Hematopoietic multipotent progenitor cell (in vitro differentiated cells): Measurements from ENCODE around the gene GLO1. TPM values are rescaled to one million over a fixed set of nuclear protein-coding genes. Genes with fewer than 3 reads are reported as not detected.

Experiments used
- DNase-seq, 3 donors: peaks; one replicate each; pipeline ENCODE4 v3.0.0-alpha.2; 2011 to 2015; ENCODE audit warnings: low read depth in 2 of 3, low spot score in 2 of 3
- total RNA-seq: library from RNA; depleted of rRNA; stranded (reverse); fragments of >200 nt; gene quantifications from one replicate; pipeline ENCODE4 v1.2.3, GENCODE V29; 2012

GLO1 gene
- 28.8 TPM for total RNA-seq

DNA sequence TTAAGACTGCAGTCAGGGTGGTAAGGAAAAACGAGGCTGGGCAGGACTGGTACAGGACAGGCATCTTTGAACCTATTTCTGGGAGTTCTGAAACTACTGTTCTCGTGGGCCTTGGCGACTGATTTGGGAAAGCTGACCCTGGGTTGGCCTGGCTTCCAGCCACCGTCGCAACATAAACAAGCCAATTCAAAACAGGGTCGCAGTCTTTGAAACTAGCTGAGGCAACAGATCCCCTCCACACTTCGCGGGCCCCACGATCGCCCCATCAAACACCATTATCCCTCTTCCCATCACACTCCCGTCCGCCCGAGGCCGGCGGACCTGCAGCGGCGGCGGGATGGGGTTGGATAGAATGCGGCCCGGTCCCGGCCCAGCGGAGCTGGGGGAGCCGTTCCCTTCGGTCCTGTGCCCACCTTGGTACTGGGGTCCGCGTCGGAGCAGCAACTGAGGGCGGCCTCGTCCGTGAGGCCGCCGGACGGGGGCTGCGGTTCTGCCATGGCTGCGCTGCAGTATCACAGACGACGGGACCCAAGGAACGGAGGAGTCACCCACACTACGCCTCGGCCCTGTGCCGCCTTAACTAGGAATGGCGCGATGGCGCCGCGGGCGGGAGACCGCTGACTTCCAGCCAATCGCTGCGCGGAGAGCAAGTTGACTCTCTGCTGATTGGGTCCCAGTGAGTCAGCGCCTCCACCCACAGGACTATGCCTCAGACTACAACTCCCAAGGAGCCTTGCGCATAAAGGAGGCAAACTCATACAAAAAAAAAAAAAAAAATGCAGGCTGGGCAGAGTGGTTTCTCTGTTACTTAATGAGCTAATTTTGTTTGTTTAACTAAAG, at the start of gene GLO1:
Gene GLO1 (minus strand): TSS at position 588 of the 840 bp plus-strand sequence. CDS start 91 bp downstream, at position 497.
- peak; percentile 86 to 99 (median 98) for DNase-seq

DNA sequence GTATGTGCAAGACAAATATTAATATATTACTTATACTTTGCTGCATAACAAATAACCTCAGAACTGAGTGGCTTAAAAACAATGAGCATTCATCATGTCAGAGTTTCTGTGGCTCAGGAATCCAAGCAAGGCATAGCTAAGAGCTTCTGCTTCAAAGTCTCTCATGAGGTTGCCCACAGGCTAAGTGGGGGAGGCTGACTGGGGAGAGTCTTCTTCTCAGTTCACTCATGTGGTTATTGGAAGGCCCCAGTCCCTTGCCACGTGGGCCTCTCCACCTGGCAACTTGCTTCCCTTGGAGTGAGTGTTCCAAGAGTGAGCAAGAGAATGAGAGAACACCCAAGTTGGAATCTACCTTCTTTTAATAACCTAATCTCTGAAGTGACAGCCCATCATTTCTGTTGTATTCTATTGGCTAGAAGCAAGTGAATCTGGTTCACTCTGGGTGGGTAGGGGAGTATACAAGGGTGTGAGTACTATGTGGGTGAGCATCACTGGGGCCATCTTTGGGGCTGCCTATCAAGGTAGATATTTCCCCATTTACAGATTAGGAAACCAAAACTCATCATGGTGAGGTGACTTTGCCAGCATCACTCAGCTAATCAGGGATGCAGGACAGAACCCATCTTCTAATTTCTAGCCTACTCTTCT, 48.1 kb upstream of the GLO1 start:
- no peak for DNase-seq

DNA sequence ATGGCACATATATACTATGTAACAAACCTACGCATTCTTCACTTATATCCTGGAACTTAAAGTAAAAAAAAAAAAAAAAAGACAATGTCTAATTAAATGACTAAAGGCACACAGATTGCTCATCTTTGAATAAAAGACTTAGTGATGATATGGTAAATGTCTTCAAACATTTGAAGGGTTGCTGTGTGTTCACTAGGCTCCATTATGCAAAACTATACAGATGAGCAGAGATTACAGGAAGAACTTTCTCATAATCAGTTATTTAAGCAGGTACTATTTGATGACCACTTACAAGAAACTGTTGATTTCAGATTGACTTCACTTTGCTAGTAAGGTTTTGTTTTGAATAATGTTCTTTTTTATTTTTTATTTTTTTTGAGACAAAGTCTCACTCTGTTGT, 46.5 kb upstream of the GLO1 start:
- no peak for DNase-seq

DNA sequence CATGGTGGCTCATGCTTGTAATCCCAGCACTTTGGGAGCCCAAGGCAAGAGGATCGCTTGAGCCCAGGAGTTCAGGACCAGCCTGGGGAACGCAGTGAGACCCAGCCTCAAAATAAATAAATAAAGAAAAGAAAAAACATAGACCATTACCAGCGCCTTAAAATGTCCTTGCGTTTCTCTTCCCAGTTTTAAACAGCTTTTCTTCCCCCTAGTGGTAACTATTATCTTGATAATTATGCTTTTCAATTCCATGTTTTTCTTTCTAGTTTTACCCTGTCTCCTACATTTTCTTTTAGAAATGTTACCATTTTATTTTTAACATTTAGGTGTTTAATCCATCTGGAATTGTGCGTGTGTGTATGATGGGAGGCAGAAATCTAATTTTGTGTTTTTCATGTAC, 36.6 kb upstream of the GLO1 start:
- peak in 1 of 3 donors; percentile 1 for DNase-seq

DNA sequence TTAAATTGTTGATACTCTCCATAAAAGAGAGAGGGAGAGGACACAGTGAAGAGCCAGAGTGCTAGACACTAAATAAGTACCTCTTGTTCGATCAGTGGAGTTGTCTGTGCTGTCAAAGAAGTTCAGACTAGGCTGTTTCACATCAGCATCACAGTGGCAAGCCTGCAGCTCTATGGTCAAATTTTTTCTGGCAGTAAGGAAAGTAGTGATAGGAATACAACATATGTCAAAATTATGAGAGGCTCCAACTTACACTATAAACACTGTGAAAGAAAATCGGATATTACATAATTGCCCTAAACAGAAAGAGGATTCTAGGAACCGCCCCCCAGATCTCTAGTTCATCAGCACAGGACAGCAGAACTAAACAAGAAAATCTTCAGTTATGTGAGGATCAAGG, 35.3 kb upstream of the GLO1 start:
- no peak for DNase-seq

DNA sequence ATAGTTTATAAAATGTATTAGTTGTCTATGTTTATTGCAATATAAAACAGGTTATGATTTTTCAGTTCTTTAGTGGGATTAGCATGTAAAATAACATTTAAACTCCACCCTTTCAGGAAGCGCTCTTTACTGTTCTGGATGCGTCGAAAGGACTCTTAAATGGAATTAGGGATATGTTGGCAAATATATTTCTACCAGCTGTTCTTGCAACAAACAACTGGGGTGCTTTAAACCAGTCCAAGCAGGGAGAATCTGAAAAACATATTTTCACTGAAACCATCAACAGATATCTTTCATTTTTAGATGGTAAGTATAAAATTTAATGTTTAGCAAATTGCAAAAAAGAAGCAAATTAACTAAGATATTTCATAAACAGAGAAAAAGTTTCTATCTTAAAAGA, 34.0 kb upstream of the GLO1 start:
- no peak for DNase-seq

DNA sequence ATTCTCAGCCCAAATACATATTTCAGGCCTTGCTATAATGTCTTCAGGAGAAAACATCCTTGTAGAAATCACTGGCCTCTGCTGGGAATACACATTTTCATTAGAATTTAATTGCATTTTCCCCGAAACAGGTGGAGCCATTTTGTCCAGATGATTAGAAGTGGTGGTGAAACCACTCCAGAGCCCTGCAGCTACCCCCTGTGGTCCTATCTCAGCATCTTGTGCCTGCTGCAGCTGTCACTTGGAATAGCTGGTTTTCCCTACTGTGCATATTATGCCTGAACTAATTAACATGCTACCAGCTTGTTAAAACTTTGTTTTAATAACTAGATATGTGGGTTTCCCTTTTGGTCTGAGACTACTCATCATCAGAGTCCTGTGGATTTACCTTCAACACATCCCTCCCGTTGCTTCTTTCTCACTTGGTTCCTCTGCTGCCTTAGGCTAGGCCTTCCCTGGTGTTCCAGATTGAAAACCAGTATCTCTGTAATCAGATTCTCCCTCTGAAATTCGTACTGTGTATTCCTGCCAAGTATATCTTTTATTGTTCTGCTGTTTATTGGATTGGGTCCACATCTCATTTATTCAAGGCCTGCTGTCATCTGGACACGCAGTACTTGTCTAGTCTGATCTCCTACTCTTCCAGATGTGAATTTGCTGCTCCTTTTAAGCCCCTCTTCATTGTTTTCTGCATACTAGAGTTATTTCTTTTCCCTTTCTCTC, 27.4 kb upstream of the GLO1 start:
- no peak for DNase-seq

DNA sequence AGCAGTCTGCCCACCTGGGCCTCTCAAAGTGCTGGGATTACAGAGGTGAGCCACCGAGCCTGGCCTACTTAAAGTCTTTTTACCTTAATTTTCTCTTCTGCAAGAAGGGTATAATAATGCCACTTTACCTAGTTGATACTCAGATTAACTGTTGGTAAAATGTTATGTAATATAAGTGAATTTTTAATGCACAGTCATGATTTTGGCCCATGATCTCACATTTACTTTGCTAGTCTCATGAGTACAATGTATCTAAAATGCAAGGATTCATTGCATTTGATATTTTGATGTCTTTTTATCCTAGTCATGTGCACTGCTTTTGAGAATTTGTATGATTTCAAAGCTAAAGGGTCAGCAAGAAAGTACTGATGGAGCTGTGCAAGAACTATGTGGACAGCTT, 25.3 kb upstream of the GLO1 start:
- no peak for DNase-seq

DNA sequence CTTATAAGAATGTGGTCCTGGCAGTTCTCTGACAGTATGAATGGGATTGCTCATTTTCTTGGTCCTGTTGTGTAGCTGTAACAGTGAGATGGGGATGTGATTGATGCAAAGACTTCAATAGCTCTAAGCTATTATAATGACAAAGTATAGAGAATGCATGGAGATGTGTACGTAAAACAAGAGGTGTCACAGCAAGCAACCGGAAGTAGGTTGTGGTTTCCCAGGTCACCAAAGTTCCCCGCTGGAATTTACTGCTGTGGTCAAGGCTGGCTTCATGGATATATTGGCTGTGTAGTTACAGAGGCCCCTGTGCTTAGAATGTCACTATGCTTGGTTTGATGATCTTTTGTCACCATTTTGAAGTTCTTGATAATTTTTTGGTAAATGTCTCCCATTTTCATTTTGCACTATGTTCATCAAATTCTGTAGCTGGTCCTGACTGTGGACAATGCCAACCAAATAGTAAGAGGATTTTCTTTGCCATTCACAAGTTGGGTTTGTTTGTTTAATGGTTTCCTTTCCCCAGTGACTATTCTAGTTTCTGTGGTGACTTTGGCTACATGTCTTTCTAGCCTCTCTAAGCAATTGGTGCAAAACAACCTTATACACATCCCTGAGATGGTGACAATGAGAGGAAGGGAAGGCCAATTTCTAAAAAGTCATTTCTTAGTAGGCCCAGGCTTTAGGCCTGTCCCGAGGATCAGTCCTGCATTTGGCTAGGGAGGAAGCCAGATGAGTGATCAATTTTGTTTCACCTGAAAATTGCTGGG, 22.7 kb upstream of the GLO1 start:
- no peak for DNase-seq

DNA sequence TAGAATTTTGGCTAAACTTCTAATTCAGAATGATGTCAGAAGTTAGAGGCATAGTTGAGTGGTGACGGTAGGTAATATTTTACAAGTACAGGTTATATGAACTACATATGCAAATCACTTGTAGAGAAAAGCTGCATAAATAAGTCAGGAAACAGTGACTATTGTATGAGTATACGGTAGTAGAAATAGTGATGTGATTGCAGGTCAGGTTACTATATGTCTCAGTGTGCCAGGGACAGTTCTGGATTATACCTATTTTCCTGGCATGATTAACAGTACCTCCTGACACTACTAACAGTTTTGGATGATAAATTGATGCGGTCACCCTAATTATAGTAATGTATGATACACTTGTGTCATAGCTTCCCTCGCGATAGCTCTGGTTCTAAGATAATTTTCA, 21.4 kb upstream of the GLO1 start:
- DNase-seq: no peak

DNA sequence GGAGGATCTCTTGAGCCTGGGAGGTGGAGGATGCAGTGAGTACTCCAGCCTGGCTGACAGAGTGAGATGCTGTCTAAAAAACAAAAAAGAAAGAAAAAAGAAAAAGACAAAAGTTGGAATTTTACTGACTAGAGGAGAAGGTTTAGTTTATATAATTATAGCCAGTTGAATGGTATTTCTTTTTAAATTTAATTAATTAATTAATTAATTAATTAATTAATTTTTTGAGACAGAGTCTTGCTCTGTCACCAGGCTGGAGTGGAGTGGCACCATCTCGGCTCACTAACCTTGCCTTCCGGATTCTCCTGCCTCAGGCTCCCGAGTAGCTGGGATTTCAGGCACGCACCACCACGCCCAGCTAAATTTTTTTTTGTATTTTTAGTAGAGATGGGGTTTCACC, 20.8 kb upstream of the GLO1 start:
- DNase-seq: no peak

DNA sequence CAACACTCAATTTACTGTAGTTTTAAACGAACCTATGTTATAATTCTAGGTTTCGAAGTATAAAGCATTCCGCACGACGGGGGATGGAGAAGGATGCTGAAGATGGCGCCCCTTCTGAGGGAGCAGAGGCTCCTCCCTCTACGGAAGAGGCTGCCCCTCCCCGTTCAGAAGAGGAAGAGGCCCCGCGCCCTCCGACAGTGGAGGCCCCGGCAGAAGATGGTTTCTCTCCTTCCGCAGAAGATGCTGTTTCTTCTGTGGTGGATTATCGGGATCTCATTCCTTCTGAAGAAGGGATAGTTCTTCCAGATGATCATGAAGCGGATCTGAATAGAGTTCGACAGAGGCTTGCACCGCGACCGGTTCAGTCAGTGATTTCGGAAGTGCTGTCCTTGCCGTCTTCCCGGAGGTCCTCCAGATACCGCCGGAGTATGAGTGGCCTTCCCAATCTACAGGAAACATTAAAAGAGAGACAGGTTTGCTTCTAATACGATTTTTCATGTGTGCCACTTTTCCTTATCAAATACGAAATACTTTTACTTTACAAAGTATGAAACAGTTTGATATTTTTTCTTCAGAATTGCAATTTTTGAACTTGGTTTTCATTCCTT, 19.9 kb upstream of the GLO1 start:
- no peak for DNase-seq

DNA sequence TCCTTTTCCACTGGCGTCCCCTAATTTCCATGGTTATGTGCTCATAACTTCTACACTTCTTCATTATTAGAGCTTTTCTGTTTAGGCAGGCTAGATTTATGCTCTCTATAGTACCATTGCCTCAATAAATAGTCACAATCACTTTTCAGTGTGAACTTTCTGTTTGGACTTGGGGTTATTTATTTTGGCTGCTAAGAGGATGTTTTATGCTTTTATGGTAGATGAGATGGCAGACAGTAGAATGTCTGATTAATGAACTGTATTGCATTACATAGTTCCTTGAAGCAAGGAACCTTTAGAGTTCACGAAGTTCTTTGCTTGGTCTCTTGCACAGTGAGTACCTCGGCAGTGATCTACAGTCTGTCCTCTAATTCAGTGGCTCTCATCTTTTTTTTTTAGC, 19.1 kb upstream of the GLO1 start:
- DNase-seq: no peak

DNA sequence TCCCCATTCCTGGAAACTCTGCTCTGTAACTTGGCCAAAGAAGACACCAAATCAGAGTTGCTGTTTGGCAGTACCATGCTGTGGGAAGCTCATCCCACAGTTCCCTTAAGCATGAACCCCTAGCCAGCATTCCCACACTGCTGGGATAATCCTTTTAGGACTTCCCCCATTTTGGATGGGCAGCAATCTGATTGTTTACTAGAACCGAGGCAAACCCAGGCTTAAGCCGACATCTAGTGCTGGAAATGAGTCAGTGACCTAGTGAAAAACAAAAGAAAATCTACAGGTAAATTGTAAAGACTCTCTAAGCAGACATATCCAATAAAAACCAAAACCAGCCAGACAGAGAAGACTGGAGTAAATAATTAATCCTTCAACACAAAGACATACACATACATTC, 17.4 kb upstream of the GLO1 start:
- no peak for DNase-seq

DNA sequence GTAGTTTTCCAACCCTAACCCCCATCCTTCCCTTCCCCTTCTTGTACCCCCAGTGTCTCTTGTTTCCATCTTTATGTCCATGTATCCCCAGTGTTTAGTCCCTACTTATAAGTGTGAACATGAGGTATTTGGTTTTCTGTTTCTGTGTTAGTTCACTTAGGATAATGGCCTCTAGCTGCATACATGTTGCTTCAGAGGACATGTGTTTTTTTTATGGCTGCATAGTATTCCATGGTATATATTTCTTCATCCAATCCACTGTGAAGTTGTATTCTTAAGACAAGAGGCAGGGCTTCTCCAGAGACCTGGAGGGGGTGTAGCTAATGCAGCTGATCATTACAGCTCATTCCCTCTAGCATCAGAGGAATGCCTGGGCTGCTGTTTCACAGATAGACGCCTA, 16.4 kb upstream of the GLO1 start:
- DNase-seq: no peak

DNA sequence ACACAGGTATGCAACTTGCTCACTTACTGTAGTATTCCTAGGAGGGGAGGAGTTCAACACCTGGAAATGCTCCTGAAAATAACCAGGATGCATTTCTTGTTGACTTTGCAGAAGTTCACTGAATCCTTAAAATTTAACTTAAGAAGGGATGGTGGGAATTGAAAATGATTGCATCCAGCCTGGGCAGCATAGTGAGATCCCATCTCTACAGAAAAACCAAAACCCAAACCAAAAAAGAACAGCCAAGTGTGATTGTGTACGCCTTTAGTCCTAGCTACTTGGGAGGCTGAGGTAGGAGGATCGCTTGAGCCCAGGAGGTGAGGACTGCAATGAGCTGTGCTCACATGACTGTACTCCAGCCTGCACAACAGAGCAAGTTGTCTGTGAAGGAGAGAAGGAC, 13.9 kb upstream of the GLO1 start:
- DNase-seq: no peak

DNA sequence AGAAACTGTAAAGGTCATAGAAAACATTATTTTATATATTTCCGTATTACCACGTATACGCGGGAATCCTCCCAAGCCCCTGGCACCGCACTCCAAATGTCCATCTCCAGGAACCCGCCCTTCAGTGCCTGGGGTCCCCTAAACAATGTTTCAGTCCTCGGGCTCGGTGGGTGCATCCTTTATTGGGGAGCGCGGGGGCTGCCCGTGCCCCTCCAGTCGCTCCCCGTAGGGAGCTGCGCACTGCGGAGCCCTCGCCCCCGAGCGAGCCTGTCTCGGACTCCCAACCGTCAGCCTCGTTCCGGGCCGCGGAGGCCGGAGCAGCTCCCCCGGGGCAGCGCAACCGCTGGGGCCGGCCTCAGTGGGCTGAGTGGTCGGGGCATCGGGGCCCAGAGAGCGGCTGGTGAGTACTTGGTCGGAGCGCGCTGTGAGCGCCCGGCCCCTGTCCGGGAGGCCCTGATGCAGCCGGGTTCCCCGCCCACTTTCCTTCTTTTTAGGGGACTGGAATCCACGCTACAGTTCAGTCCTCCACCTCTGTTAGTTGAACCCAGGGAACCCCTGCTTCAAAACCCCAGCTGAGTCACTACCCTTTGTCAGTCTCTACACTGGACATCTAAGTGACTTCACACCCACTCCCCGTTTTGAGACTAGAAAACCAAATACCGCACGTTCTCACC, 12.2 kb upstream of the GLO1 start, which contains the start of gene DNAH8:
Gene DNAH8 (plus strand): TSS at position 296 of the 674 bp plus-strand sequence. CDS start 7,499 bp downstream, outside the sequence.
- DNase-seq: no peak

DNA sequence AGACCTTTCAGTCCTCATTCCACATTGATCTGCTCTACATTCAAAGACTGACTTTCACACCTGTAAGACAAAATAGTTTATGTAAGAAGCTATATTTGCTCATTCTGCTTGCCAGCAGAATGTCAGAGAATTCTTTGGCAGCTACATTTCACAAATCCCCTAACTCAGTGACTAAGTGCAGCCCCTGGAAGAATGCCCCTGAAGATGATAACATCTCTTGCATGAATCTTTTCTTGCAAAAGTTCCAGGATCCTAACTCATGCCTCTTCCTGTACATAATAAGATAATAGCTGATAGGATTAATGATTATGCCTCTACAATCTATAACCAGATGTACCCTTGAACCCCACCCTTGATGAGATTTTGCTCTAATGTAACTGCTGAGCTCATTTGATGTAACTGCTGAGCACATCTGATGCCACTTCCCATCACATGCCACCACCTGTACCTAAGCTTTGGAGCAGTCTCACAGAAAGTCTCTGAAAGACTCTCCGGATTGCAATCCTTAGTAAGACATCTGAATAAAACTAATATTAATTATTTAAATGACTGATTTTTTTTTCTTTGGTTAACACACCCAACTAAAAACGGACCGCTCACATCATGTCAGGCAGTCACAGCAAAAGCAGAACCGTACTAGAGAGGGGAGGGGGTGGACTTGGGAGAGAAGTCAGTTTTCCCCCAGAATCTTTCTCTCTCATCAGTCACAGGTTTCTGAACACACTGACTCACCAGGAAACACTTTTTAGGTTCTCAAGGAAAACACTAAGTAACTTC, 11.5 kb upstream of the GLO1 start:
- DNase-seq: peak in 2 of 3 donors; percentile 40 to 48

DNA sequence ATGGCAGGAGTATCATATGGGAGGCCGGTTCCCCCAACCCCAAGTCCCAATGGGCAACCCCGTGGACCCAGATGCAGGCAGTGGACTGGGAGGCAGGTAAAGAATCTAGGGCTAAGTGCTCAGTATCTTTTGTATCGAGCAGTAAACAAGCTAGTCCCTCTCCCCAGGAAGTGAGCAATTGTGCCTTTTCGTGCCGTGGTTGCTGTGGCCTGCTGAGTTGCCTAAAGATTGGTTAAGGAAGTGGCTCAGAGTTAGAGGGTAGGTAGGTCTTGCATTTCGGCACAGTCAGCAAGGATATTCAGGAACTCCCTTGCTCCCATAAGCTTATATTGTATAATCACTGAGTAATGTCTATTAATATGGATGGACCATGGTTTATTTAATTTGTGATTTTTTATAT, 10.9 kb upstream of the GLO1 start:
- peak in 2 of 3 donors; percentile 40 to 48 for DNase-seq
